Immature natural killer cell (primary cell): ENCODE results near the gene CDH13. TPM values are rescaled to one million over a fixed set of nuclear protein-coding genes. Genes with fewer than 3 reads are reported as not detected.
A peak's percentile ranks its signal among the peaks of the same experiment; 100 is the strongest.

Source experiments
- DNase-seq, 3 donors: peaks; one replicate each; pipeline ENCODE4 v3.0.0; 2022; ENCODE audit warnings: mixed read lengths in 1 of 3
- H3K27ac Mint-ChIP-seq, 6 donors: one replicate each; pipeline ENCODE4 v1.8.0; 2020; ENCODE audit warnings: mixed read lengths in 6 of 6, mild to moderate bottlenecking in 5 of 6, inconsistent platforms in 4 of 6, moderate library complexity in 3 of 6
- H3K27me3 Mint-ChIP-seq, 3 donors: one replicate each; pipeline ENCODE4 v1.8.0; 2020 to 2021; ENCODE audit warnings: low read depth in 3 of 3, mild to moderate bottlenecking in 3 of 3, mixed read lengths in 3 of 3, moderate library complexity in 3 of 3, inconsistent platforms in 1 of 3
- H3K36me3 Mint-ChIP-seq, 3 donors: one replicate each; pipeline ENCODE4 v1.8.0; 2020; ENCODE audit warnings: mixed read lengths in 3 of 3, inconsistent platforms in 2 of 3, mild to moderate bottlenecking in 2 of 3
- H3K4me1 Mint-ChIP-seq, 2 donors: one replicate each; pipeline ENCODE4 v1.8.0; 2020; ENCODE audit warnings: inconsistent platforms in 2 of 2, mild to moderate bottlenecking in 2 of 2, mixed read lengths in 2 of 2, moderate library complexity in 1 of 2
- H3K4me3 Mint-ChIP-seq, 5 donors: one replicate each; pipeline ENCODE4 v1.8.0; 2020; ENCODE audit warnings: mild to moderate bottlenecking in 5 of 5, mixed read lengths in 5 of 5, inconsistent platforms in 3 of 5, moderate library complexity in 3 of 5
- H3K9me3 Mint-ChIP-seq, 6 donors: one replicate each; pipeline ENCODE4 v1.8.0; 2020; ENCODE audit warnings: mild to moderate bottlenecking in 6 of 6, mixed read lengths in 6 of 6, inconsistent platforms in 4 of 6, moderate library complexity in 3 of 6
- polyA plus RNA-seq, 3 donors: library from polyadenylated mRNA; unstranded; fragments of 300-500 nt; fragmentation: Illumina TruSeq; gene quantifications; one replicate each; pipeline ENCODE4 v1.2.3, GENCODE V29; 2021

The CDH13 gene
- polyA plus RNA-seq, 3 donors from 2014 or later = not detected

DNA sequence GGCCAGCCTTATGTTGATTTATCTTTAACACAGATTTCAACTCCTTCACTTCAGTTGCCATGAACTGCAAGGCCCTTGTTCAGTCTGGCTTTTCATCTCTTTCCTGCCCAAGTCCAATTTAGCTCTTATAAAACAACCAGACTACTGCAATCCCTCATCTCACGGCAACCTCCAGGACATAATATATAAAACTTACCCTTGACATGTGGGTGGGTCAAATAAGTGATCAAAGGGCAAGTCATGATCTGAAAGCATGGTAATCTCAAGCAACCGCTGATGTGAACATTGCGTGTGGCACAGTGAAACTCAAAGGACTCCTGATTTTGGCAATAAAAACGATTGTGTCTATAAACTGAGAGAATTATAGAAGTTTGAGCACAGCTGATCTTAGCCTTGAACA is 364.6 kb downstream of the CDH13 start:
- DNase-seq = no peak
- Mint-ChIP-seq H3K4me1 (peaks cover 7 to 14% of the 10 kb centered on the region in 2 donors), H3K27ac (no peak overlapping the region), H3K4me3 (no peak overlapping the region), H3K36me3 (peaks cover 0 to 7% (median 0%) of the 10 kb centered on the region in 3 donors), H3K27me3 (peaks cover 0 to 2% (median 0%) of the 10 kb centered on the region in 3 donors), H3K9me3 (peaks cover 0 to 4% (median 0%) of the 10 kb centered on the region in 6 donors)

DNA sequence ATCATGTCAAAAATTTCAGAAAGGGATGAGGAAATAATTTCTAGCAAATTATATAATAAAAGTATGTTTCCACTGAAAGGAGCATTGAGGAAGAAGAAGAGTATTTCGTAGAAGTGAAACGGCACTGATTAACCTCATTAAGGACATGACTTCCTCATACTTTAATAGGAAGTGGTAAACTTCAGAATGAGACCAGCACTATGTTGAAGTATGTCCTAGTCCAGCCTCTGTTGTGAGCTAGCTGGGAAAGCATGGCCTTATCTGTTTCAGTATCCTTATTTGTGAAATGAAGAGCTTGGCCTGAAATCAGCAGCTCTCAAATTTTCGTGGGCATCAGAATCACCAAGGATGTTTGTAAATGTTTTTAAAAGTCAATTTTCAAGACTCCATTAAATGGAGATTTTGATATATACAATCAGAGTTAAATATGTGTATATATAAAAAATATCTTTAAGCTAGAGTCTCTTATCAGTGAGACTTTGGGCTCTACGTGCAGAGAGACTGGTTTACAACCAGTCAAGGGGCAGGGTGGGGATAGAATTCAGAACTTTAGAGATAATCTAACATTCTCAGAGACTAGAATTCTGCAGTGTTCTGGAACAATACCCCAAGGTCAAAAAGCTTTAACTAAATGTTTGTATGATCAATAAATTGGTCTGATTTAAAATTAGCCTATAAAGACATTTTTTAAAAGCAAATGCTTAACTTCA is 365.4 kb downstream of the CDH13 start:
- H3K4me3 Mint-ChIP-seq = peak overlapping the region in 1 of 5 donors; percentile 3
- H3K36me3 Mint-ChIP-seq = peaks cover 0 to 7% (median 0%) of the 10 kb centered on the region in 3 donors
- peaks cover 7 to 14% of the 10 kb centered on the region in 2 donors for H3K4me1 Mint-ChIP-seq
- DNase-seq = no peak
- H3K27ac Mint-ChIP-seq = no peak overlapping the region
- peaks cover 0 to 2% (median 0%) of the 10 kb centered on the region in 3 donors for H3K27me3 Mint-ChIP-seq
- peaks cover 0 to 4% (median 0%) of the 10 kb centered on the region in 6 donors for H3K9me3 Mint-ChIP-seq

DNA sequence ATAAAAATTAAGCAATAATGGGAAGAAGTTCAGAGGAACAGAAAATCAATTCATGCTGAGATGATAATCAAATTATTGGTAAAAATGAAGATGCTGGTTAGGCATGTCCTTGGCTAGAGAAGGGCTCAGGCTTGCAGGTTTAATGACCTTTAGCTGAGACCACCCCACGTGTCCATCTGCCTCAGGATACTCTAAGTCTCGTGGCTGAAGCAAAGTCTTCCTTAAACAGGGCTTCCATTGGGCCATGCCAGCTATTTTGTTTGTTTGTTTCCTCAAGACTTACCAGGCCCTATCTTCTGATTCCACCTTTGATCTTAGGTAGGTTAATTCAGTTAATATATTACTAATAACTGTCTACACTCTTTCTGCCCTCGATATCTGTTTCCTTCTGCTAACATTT is 366.0 kb downstream of the CDH13 start:
- H3K4me3 Mint-ChIP-seq = no peak overlapping the region
- H3K27me3 Mint-ChIP-seq = peaks cover 0 to 2% (median 0%) of the 10 kb centered on the region in 3 donors
- H3K27ac Mint-ChIP-seq = no peak overlapping the region
- H3K9me3 Mint-ChIP-seq = peaks cover 0 to 4% (median 0%) of the 10 kb centered on the region in 6 donors
- no peak for DNase-seq
- peaks cover 7 to 14% of the 10 kb centered on the region in 2 donors for H3K4me1 Mint-ChIP-seq
- peaks cover 0 to 7% (median 0%) of the 10 kb centered on the region in 3 donors for H3K36me3 Mint-ChIP-seq

DNA sequence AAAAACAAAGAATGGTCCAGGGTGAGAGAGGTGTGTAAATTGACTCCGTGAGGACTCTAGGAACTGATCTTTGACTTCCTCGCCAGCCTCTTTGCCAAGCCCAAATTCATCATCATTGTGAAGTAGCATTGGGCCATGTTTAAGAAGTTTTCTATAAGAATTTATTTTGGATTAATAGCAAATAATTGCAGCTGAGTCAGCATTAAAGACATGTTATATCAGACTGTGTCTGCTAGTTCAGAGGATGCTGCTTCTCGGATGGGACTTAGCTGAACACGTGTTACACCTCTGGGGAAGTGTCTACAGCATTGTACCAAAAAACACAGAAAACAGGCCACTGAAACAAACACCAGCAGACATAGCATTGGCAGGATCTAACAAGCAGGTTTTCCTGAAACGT is 366.6 kb downstream of the CDH13 start:
- Mint-ChIP-seq H3K4me3 (no peak overlapping the region), H3K4me1 (peaks cover 7 to 14% of the 10 kb centered on the region in 2 donors), H3K9me3 (peaks cover 0 to 3% (median 0%) of the 10 kb centered on the region in 6 donors), H3K36me3 (peaks cover 0 to 7% (median 0%) of the 10 kb centered on the region in 3 donors), H3K27me3 (peaks cover 0 to 2% (median 0%) of the 10 kb centered on the region in 3 donors), H3K27ac (no peak overlapping the region)
- no peak for DNase-seq

DNA sequence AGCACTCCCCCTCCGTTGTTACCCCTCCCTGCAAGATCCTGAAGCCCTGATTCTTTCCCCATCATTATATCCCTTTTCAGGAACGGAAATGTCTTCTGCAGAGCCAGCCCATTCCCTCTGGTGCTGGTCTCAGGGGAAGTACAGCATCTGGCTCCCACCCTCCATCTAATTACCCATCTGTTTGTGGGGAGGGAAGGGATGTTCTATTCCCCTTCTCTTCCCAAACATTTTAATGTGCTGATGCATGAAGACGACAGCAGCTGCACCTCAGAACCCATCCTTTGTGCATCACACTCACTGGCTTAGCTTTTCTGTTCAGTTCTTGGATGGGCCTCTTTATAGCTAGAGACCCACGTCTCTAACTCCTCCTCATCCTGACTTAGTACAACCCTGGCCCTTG is 367.2 kb downstream of the CDH13 start:
- H3K36me3 Mint-ChIP-seq = peaks cover 0 to 4% (median 0%) of the 10 kb centered on the region in 3 donors
- peaks cover 0 to 6% (median 0%) of the 10 kb centered on the region in 6 donors for H3K9me3 Mint-ChIP-seq

DNA sequence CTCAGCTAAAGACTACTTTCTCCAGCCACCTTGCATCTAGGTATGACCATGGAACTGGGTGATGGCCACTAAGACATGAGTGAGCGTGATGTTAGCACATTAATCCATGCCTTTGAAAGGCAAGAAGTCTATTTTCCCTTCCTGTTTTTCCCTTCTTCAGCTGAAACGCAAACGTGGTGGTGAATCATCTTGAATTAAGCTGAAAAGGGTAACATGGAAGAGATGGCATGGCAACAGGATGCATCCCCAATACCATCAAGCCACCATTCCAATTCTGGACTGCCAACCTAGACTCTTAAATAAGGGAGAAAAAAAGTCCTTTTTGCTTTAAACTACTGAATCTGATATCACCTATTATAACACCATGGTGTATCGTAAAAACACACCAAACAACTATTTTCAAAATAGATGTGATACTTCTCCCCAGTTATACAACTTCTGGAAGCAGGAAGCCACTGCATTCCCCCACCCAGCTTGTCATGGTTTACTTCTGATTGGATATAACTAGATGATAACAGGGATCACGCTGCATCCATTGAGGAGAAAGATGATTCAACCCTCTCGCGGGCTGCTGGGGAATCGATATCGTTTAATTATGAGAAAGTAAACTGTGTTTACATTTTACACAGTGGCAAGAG is 368.6 kb downstream of the CDH13 start:
- DNase-seq = no peak
- no peak overlapping the region for H3K4me3 Mint-ChIP-seq
- no peaks in the 10 kb centered on the region for H3K27me3 Mint-ChIP-seq
- H3K36me3 Mint-ChIP-seq = no peaks in the 10 kb centered on the region
- peaks cover 7 to 14% of the 10 kb centered on the region in 2 donors for H3K4me1 Mint-ChIP-seq
- no peak overlapping the region for H3K27ac Mint-ChIP-seq
- H3K9me3 Mint-ChIP-seq = peaks cover 0 to 10% (median 0%) of the 10 kb centered on the region in 6 donors

More for the DNA sequence above, 367.2 kb downstream of the CDH13 start:
- H3K27ac Mint-ChIP-seq = no peak overlapping the region
- H3K4me3 Mint-ChIP-seq = no peak overlapping the region
- no peak for DNase-seq
- peaks cover 7 to 14% of the 10 kb centered on the region in 2 donors for H3K4me1 Mint-ChIP-seq
- peaks cover 0 to 2% (median 0%) of the 10 kb centered on the region in 3 donors for H3K27me3 Mint-ChIP-seq

DNA sequence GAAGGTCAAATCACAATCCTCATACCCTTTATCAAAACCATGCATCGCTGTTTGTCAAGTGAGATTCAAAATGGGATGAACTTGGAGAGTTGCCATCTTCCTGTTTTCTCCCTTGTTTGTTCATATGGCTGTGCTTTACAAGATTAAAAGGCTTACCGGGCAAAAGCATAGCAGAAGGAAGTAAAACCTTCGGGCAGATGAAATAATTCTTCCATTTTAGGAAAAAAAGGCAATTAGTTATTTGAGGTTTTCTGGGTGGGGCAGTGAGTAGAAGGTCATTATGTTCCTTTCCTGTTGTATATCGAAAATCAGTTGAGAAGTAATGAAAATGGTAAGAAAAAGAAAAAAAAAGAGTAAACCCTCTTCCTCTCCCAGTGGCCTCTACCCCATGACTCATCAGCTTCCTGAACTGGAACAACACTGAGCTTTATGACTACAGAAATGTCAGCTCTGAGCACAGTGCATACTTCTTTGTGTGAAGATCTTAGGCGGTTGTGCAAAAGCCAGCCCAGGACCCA is 369.2 kb downstream of the CDH13 start:
- peaks cover 0 to 10% (median 0%) of the 10 kb centered on the region in 6 donors for H3K9me3 Mint-ChIP-seq
- peaks cover 7 to 14% of the 10 kb centered on the region in 2 donors for H3K4me1 Mint-ChIP-seq
- H3K27me3 Mint-ChIP-seq = peaks cover 0 to 1% (median 0%) of the 10 kb centered on the region in 3 donors
- H3K36me3 Mint-ChIP-seq = no peaks in the 10 kb centered on the region
- no peak overlapping the region for H3K27ac Mint-ChIP-seq
- peak; percentile 9 to 23 (median 18) for DNase-seq
- H3K4me3 Mint-ChIP-seq = no peak overlapping the region

DNA sequence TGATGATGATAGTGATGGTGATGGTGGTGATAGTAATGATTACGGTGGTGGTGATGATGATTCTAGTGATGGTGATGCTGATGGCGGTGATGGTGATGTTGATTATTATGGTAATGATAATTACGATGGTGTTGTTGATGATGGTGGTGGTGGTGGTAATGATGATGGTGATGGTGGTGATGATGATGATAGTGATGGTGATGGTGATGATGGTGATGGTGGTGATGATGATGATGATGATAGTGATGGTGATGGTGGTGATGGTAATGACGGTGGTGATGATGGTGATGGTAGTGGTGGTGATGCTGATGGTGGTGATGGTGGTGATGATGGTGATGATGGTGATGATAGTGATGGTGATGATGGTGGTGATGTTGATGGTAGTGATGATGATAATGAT is 370.0 kb downstream of the CDH13 start:
- no peak overlapping the region for H3K27ac Mint-ChIP-seq
- H3K4me1 Mint-ChIP-seq = peaks cover 2 to 8% of the 10 kb centered on the region in 2 donors
- no peaks in the 10 kb centered on the region for H3K36me3 Mint-ChIP-seq
- peaks cover 0 to 1% (median 0%) of the 10 kb centered on the region in 3 donors for H3K27me3 Mint-ChIP-seq
- DNase-seq = peak in 2 of 3 donors; percentile 9 to 11
- no peak overlapping the region for H3K4me3 Mint-ChIP-seq
- H3K9me3 Mint-ChIP-seq = peaks cover 0 to 7% (median 0%) of the 10 kb centered on the region in 6 donors

DNA sequence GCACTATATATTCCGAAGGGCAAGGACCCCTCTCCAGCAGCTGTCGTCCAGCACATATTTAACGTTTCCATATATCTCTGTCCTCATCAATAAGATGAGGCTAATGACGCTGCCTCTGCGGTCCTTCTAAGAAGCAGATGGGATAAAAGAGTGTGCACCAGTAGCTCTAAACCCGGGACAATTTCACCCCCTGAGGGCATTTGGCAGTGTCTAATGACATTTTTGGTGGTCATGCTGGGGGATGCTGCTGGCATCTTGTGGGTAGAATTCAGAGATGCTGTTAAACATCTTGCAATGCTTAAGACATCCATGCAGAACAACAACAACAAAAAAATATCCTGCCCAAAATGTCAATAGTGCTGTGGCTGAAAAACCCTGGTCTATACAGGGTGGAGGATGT is 372.9 kb downstream of the CDH13 start:
- H3K4me3 Mint-ChIP-seq = no peak overlapping the region
- no peak for DNase-seq
- H3K9me3 Mint-ChIP-seq = peaks cover 0 to 7% (median 0%) of the 10 kb centered on the region in 6 donors
- H3K36me3 Mint-ChIP-seq = no peaks in the 10 kb centered on the region
- no peak overlapping the region for H3K27ac Mint-ChIP-seq
- H3K27me3 Mint-ChIP-seq = peaks cover 0 to 1% (median 0%) of the 10 kb centered on the region in 3 donors
- no peaks in the 10 kb centered on the region for H3K4me1 Mint-ChIP-seq

DNA sequence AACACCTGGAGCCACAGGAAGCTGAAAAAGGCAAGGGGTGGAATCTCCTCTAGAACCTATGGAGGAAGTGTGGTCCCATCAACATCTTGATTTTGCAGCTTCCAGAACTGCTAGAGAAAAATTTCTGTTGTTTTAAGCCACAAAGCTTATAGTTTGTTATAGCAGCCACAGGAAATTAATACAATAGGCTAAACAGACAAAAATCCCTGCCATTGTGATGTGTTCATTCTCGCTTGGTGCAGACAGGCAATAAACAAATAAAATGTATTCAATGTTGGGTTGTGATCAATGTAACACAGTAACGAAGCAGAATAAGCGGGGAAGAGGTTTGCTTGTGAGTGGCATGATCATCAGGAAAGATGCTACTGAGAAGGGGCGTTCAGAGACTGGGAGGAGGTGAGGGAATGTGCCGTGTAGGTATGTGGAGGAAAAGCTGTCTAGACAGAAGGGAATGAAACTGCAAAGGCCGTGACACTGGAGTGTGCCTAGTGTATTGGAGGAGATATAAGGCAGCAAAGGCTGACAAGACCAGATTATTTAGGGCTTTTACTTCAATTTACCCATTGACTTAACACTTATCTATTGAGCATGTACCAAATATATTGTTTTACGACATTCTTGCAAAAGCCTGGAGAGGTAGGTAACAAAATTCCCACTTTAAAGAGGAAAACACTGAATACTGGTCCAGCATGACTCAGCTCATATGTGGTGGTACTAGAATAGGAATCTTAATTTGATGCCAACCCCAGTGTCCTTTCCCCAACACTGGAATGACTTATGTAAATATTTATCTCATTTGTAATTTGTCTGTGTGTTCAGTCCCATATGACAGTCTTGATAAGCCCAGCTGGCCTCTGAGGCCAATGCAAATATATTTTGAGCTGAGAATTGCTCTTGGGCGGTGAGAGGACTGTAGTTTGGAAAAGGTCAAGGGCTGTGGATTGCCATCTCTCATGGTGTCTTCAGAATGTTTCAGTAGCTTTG is 375.9 kb downstream of the CDH13 start:
- peaks cover 0 to 2% (median 1%) of the 10 kb centered on the region in 3 donors for H3K27me3 Mint-ChIP-seq
- DNase-seq = no peak
- H3K4me1 Mint-ChIP-seq = no peaks in the 10 kb centered on the region
- peaks cover 0 to 7% (median under 1%) of the 10 kb centered on the region in 6 donors for H3K9me3 Mint-ChIP-seq
- H3K36me3 Mint-ChIP-seq = no peaks in the 10 kb centered on the region
- no peak overlapping the region for H3K4me3 Mint-ChIP-seq
- H3K27ac Mint-ChIP-seq = no peak overlapping the region

DNA sequence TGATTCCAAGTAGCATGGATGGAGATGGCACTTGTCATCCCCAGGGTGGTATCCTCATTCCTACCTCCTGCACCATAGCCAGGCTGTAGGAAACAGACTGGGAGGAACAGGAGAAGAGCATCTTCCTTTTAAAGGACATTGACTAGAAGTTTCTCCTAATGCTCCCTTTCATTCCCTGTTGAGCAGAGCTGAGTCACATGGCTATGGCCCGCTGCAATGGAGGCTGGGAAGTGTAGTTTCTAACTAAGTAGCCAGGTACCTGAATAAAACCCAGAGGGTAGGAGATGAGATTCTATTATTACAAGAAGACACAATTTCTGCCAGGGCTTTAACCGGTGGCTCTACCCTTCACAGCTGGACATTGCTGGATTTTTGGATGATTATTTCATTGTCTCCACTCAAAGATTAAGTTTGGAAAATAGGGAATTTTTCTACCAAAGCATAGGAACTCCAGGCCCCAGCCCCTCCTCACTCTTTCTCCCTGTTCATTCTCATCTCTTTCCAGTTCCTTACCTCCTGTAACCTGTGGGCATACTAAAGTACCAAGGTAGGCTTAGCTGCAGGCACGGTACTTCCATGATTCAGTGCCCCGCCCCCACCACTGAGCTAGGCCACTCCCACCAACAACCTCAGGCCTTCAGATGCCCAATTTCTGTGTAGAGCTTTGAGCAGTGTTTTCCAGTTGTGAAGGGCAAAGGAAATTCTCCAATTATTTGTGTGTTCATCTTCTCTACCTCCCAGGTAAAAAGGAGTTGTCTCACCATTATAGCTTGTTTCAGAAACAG is 378.3 kb downstream of the CDH13 start:
- Mint-ChIP-seq H3K27me3 (peaks cover 1 to 9% (median 2%) of the 10 kb centered on the region in 3 donors), H3K4me3 (no peak overlapping the region), H3K4me1 (no peaks in the 10 kb centered on the region), H3K27ac (peak overlapping the region in 1 of 6 donors; percentile 62), H3K9me3 (peaks cover 0 to 2% (median under 1%) of the 10 kb centered on the region in 6 donors), H3K36me3 (peaks cover 0 to 5% (median 4%) of the 10 kb centered on the region in 3 donors)
- no peak for DNase-seq

DNA sequence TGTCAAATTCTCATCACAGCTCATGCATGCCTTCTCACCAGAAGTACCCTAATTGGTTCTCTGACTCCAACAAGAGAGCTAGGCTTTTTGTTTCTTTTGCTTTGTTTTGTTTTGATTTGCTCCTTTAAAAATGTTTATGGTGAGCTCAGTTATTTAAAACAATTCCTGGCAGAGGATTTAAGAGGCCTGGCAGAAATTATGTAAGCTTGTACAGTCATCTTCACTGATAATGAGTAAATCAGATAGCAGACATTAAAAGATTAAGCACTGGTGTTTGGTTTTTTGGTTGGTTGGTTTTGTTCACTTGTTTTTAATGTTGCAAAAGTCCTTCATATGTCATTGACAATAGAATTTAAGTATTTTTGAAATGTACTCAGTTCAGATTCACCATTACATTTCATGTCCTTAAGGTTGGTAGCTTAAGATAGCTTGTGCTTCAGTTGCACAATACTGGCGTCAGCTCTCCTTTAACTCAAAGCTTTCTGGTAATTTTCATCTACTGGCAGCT is 378.9 kb downstream of the CDH13 start:
- no peaks in the 10 kb centered on the region for H3K4me1 Mint-ChIP-seq
- H3K4me3 Mint-ChIP-seq = no peak overlapping the region
- peaks cover 0 to 5% (median 4%) of the 10 kb centered on the region in 3 donors for H3K36me3 Mint-ChIP-seq
- peaks cover 0 to 2% (median under 1%) of the 10 kb centered on the region in 6 donors for H3K9me3 Mint-ChIP-seq
- DNase-seq = no peak
- peaks cover 1 to 12% (median 2%) of the 10 kb centered on the region in 3 donors for H3K27me3 Mint-ChIP-seq
- peak overlapping the region in 1 of 6 donors; percentile 5 for H3K27ac Mint-ChIP-seq
